DOHH2 (cell line): ENCODE measurements around the gene ZNF711.
A peak's percentile ranks its signal among the peaks of the same experiment; 100 is the strongest.

Experiments used
- H3F3A ChIP-seq: fragments of 200-600 bp; sonication (generic), shearing (Covaris generic); 2 replicates; pipeline ENCODE4 v1.6.0; 2016; ENCODE audit warnings: antibody characterized with exemption, mild to moderate bottlenecking; ENCODE audit not compliant: control insufficient read depth, insufficient read depth
- H3K27ac ChIP-seq: fragments of 200-600 bp; sonication (generic); 2 replicates; pipeline ENCODE4 v1.5.1; 2014; ENCODE audit warnings: low read depth, mild to moderate bottlenecking, low read length, moderate library complexity
- H3K27me3 ChIP-seq: fragments of 200-600 bp; sonication (generic); 2 replicates; pipeline ENCODE4 v1.6.1; 2014; ENCODE audit warnings: mild to moderate bottlenecking, low read length, mixed read lengths; ENCODE audit not compliant: control insufficient read depth
- H3K36me3 ChIP-seq: fragments of 200-600 bp; sonication (generic); 2 replicates; pipeline ENCODE4 v1.6.1; 2014; ENCODE audit warnings: mild to moderate bottlenecking, low read length, moderate library complexity, mixed read lengths; ENCODE audit not compliant: control insufficient read depth
- H3K4me1 ChIP-seq: fragments of 200-600 bp; sonication (generic); 2 replicates; pipeline ENCODE4 v1.6.1; 2014; ENCODE audit warnings: mild to moderate bottlenecking, low read length, mixed read lengths; ENCODE audit not compliant: control insufficient read depth
- H3K4me2 ChIP-seq: fragments of 200-600 bp; sonication (generic); 2 replicates; pipeline ENCODE4 v1.6.0; 2014; ENCODE audit warnings: mild to moderate bottlenecking, low read length, moderate library complexity
- H3K4me3 ChIP-seq: fragments of 200-600 bp; sonication (generic); 2 replicates; pipeline ENCODE4 v1.5.1; 2014; ENCODE audit warnings: mild to moderate bottlenecking, low read length, mixed read lengths
- H3K79me2 ChIP-seq: fragments of 200-600 bp; sonication (generic); 2 replicates; pipeline ENCODE4 v1.6.1; 2014; ENCODE audit warnings: mild to moderate bottlenecking, low read length, mixed read lengths; ENCODE audit not compliant: control insufficient read depth
- H3K9me2 ChIP-seq: fragments of 200-600 bp; sonication (generic); replicated peaks from 2 replicates; pipeline ENCODE4 v1.6.1; 2014; ENCODE audit warnings: mild to moderate bottlenecking, low read length, mixed read lengths; ENCODE audit not compliant: control insufficient read depth
- H3K9me3 ChIP-seq: fragments of 200-600 bp; sonication (generic); 2 replicates; pipeline ENCODE4 v1.6.1; 2014; ENCODE audit warnings: antibody characterized with exemption, low read length, mixed read lengths; ENCODE audit not compliant: control insufficient read depth, insufficient read depth
- H4K20me1 ChIP-seq: fragments of 200-600 bp; sonication (generic); 2 replicates; pipeline ENCODE4 v1.6.0; 2014; ENCODE audit warnings: low read depth, mild to moderate bottlenecking, antibody characterized with exemption, low read length, moderate library complexity; ENCODE audit not compliant: control insufficient read depth, insufficient read depth
- CTCF ChIP-seq: fragments of 200-600 bp; sonication (generic); IDR thresholded peaks from one replicate; pipeline ENCODE4 v1.5.1; 2014; ENCODE audit warnings: antibody characterized with exemption, mild to moderate bottlenecking, low read depth, low read length; ENCODE audit not compliant: poor library complexity, severe bottlenecking
- EZH2phosphoT487 ChIP-seq: fragments of 200-600 bp; sonication (generic); IDR thresholded peaks from 2 replicates; pipeline ENCODE4 v1.6.1; 2017; ENCODE audit warnings: borderline replicate concordance, mild to moderate bottlenecking, antibody characterized with exemption, low read length, moderate library complexity, mixed read lengths

Gene ZNF711

GRCh38 chrX:85243761-85244449 lies at the start of gene ZNF711, which contains the start of gene SATL1:
Gene ZNF711 (plus strand): TSS chrX:85243991. CDS start chrX:85247573, 3,582 bp downstream.
Gene SATL1 (minus strand): TSS chrX:85243779. CDS start chrX:85108968, 134,811 bp downstream.
- Histone ChIP-seq H3K4me1 (no peaks in the 10 kb centered on the region), H3K4me3 (peak within 1 kb of the TSS; percentile 78), H4K20me1 (no peaks in the 10 kb centered on the region), H3K27me3 (0 out of 2 replicates have a peak, but pooled peaks cover 3% of the 10 kb centered on the region), H3K79me2 (peaks cover 10% of the 10 kb centered on the region; the same call in 1 of the 2 replicates), H3K27ac (no peak within 1 kb of the TSS), H3K9me3 (no peaks in the 10 kb centered on the region), H3K36me3 (no peaks in the 10 kb centered on the region), H3F3A (no peaks in the 10 kb centered on the region), H3K4me2 (peak within 1 kb of the TSS; percentile 65), H3K9me2 (no peaks in the 10 kb centered on the region)
- TF ChIP-seq EZH2phosphoT487 = no peak
- TF ChIP-seq CTCF = no peak

- no peaks in the 10 kb centered on the region for H3F3A ChIP-seq
- TF ChIP-seq EZH2phosphoT487 (no peak), CTCF (no peak)
These were observed 47.5 kb upstream of the ZNF711 start for GRCh38 chrX:85196319-85196718.

GRCh38 chrX:85203461-85203970 lies 40.3 kb upstream of the ZNF711 start:
- no peaks in the 10 kb centered on the region for H3F3A ChIP-seq
- no peaks in the 10 kb centered on the region for H3K79me2 ChIP-seq
- TF ChIP-seq CTCF = no peak
- TF ChIP-seq EZH2phosphoT487 = no peak
- H3K4me1 ChIP-seq = no peaks in the 10 kb centered on the region
- H3K4me3 ChIP-seq = no peak overlapping the region
- no peaks in the 10 kb centered on the region for H3K9me3 ChIP-seq
- H3K9me2 ChIP-seq = no peaks in the 10 kb centered on the region
- H4K20me1 ChIP-seq = no peaks in the 10 kb centered on the region
- no peak overlapping the region for H3K27ac ChIP-seq
- no peaks in the 10 kb centered on the region for H3K36me3 ChIP-seq
- H3K4me2 ChIP-seq = no peak overlapping the region
- no peaks in the 10 kb centered on the region for H3K27me3 ChIP-seq

More at GRCh38 chrX:85196319-85196718, 47.5 kb upstream of the ZNF711 start:
- Histone ChIP-seq H3K36me3 (no peaks in the 10 kb centered on the region), H3K4me3 (no peak overlapping the region), H3K4me2 (no peak overlapping the region), H3K27me3 (no peaks in the 10 kb centered on the region), H3K27ac (no peak overlapping the region), H3K9me2 (no peaks in the 10 kb centered on the region), H3K4me1 (no peaks in the 10 kb centered on the region), H3K79me2 (no peaks in the 10 kb centered on the region), H3K9me3 (no peaks in the 10 kb centered on the region), H4K20me1 (no peaks in the 10 kb centered on the region)
